GM21529 (cell line): ENCODE measurements around the gene FARS2.
A peak's percentile ranks its signal among the peaks of the same experiment; 100 is the strongest.

Experiments used
- ATAC-seq: cut with Tn5 transposase; IDR thresholded peaks from one replicate; pipeline ENCODE4 v1.9.1; 2021; ENCODE audit not compliant: unreplicated experiment

FARS2 gene

GRCh38 chr6:5316951-5317350 lies 55.6 kb downstream of the FARS2 start:
- ATAC-seq, result no peak

- no peak for ATAC-seq
Observed at GRCh38 chr6:5318617-5319272, 57.4 kb downstream of the FARS2 start.

GRCh38 chr6:5323979-5324378 lies 62.7 kb downstream of the FARS2 start:
- ATAC-seq, result no peak

GRCh38 chr6:5325173-5325572 lies 63.9 kb downstream of the FARS2 start:
- ATAC-seq, result no peak

GRCh38 chr6:5326022-5326641 lies 64.8 kb downstream of the FARS2 start:
- no peak for ATAC-seq

GRCh38 chr6:5328800-5329199 lies 67.5 kb downstream of the FARS2 start:
- no peak for ATAC-seq

- no peak for ATAC-seq
Observed at GRCh38 chr6:5331845-5332442, 70.6 kb downstream of the FARS2 start.

GRCh38 chr6:5333658-5334057 lies 72.3 kb downstream of the FARS2 start:
- ATAC-seq, result no peak

- ATAC-seq, result no peak
Observed at GRCh38 chr6:5334341-5334740, 73.0 kb downstream of the FARS2 start.

- ATAC-seq, result no peak
Observed at GRCh38 chr6:5335020-5335419, 73.7 kb downstream of the FARS2 start.

GRCh38 chr6:5337573-5337972 lies 76.3 kb downstream of the FARS2 start:
- ATAC-seq, result no peak

GRCh38 chr6:5338177-5338960 lies 77.1 kb downstream of the FARS2 start:
- peak; percentile 65 for ATAC-seq

- ATAC-seq, result no peak
Observed at GRCh38 chr6:5339786-5340185, 78.5 kb downstream of the FARS2 start.

- no peak for ATAC-seq
Observed at GRCh38 chr6:5341845-5342244, 80.5 kb downstream of the FARS2 start.

- no peak for ATAC-seq
Observed at GRCh38 chr6:5343998-5344397, 82.7 kb downstream of the FARS2 start.

GRCh38 chr6:5345324-5345723 lies 84.0 kb downstream of the FARS2 start:
- ATAC-seq, result no peak

GRCh38 chr6:5351552-5352210 lies 90.4 kb downstream of the FARS2 start:
- no peak for ATAC-seq

- no peak for ATAC-seq
Observed at GRCh38 chr6:5353971-5354370, 92.7 kb downstream of the FARS2 start.

- no peak for ATAC-seq
Observed at GRCh38 chr6:5357486-5357885, 96.2 kb downstream of the FARS2 start.

GRCh38 chr6:5359417-5359816 lies 98.1 kb downstream of the FARS2 start:
- no peak for ATAC-seq

- no peak for ATAC-seq
Observed at GRCh38 chr6:5361396-5361795, 100.1 kb downstream of the FARS2 start.
